ENCODE measurements around the gene PLA2G2D.
A peak's percentile ranks its signal among the peaks of the same experiment; 100 is the strongest.
"Not testable (repeated sequence)": the region's sequence is repeated elsewhere in the genome, so short reads cannot be mapped to it uniquely, and the experiment has no call there.

The PLA2G2D gene

GRCh38 chr1:20138346-20138745, 19.0 kb upstream of the PLA2G2D start:
- DNase-seq (ENCODE audit: low read depth): no peak
- TF ChIP-seq CTCF (IDR thresholded peaks at IDR 0.05; ENCODE audit: control insufficient read depth, extremely low read depth, insufficient read depth): no peak
- no peak overlapping the region for H3K4me3 ChIP-seq (ENCODE audit: low read depth, low read length)

- no peak for TF ChIP-seq CTCF (IDR thresholded peaks at IDR 0.05; ENCODE audit: control insufficient read depth, extremely low read depth, insufficient read depth)
- no peak overlapping the region for H3K4me3 ChIP-seq (ENCODE audit: low read depth, low read length)
- DNase-seq (ENCODE audit: low read depth): no peak
These were observed 18.3 kb upstream of the PLA2G2D start for GRCh38 chr1:20137604-20138003.

- no peak for TF ChIP-seq CTCF (IDR thresholded peaks at IDR 0.05; ENCODE audit: control insufficient read depth, extremely low read depth, insufficient read depth)
These were observed 17.7 kb upstream of the PLA2G2D start for GRCh38 chr1:20137055-20137454.

GRCh38 chr1:20136249-20136648, 16.9 kb upstream of the PLA2G2D start:
- DNase-seq (ENCODE audit: low read depth): no peak
- H3K4me3 ChIP-seq (ENCODE audit: low read depth, low read length): no peak overlapping the region
- TF ChIP-seq CTCF (IDR thresholded peaks at IDR 0.05; ENCODE audit: control insufficient read depth, extremely low read depth, insufficient read depth): no peak

More at GRCh38 chr1:20137055-20137454, 17.7 kb upstream of the PLA2G2D start:
- DNase-seq (ENCODE audit: low read depth): peak; percentile 75
- no peak overlapping the region for H3K4me3 ChIP-seq (ENCODE audit: low read depth, low read length)

GRCh38 chr1:20134995-20135394, 15.7 kb upstream of the PLA2G2D start:
- no peak for DNase-seq (ENCODE audit: low read depth)
- TF ChIP-seq CTCF (IDR thresholded peaks at IDR 0.05; ENCODE audit: control insufficient read depth, extremely low read depth, insufficient read depth): no peak
- H3K4me3 ChIP-seq (ENCODE audit: low read depth, low read length): no peak overlapping the region

- H3K4me3 ChIP-seq (ENCODE audit: low read depth, low read length); DNase-seq (ENCODE audit: low read depth): not testable (repeated sequence)
These were observed 11.2 kb upstream of the PLA2G2D start for GRCh38 chr1:20130518-20130917.

- DNase-seq (ENCODE audit: low read depth): no peak
- TF ChIP-seq CTCF (IDR thresholded peaks at IDR 0.05; ENCODE audit: control insufficient read depth, extremely low read depth, insufficient read depth): no peak
- H3K4me3 ChIP-seq (ENCODE audit: low read depth, low read length): no peak overlapping the region
These were observed 7.6 kb upstream of the PLA2G2D start for GRCh38 chr1:20126806-20127440.
